Measurements from ENCODE around the gene ATP10B.

The ATP10B gene

GRCh38 chr5:160851451-160851850 lies 560 bp downstream of the ATP10B start:
- H3K79me1 ChIP-seq (replicated peaks; ENCODE audit: low read length, poor library complexity, severe bottlenecking): no peaks in the 10 kb centered on the region

GRCh38 chr5:160850421-160850820 lies 1.6 kb downstream of the ATP10B start:
- no peaks in the 10 kb centered on the region for H3K36me3 ChIP-seq (ENCODE audit: control insufficient read depth in 1 of 2, insufficient read depth in 2 of 2, low read depth in 1 of 2, low read length in 2 of 2)
- no peak overlapping the region for H2BK120ac ChIP-seq (ENCODE audit: low read depth, low read length)
- H4K91ac ChIP-seq (ENCODE audit: low read length): no peak overlapping the region
- H3K9me3 ChIP-seq (ENCODE audit: control insufficient read depth, low read length): no peaks in the 10 kb centered on the region
- H3K9ac ChIP-seq (ENCODE audit: low read length): no peak overlapping the region
- no peaks in the 10 kb centered on the region for H3K79me1 ChIP-seq (replicated peaks; ENCODE audit: low read length, poor library complexity, severe bottlenecking)
- WGBS: 50% methylated on average over 1 of the region's 3 CpGs
- no peaks in the 10 kb centered on the region for H3K4me1 ChIP-seq (ENCODE audit: control insufficient read depth, insufficient read depth, low read depth, low read length)
- H2BK15ac ChIP-seq (ENCODE audit: low read depth, poor library complexity, severe bottlenecking): no peak overlapping the region
- no peak overlapping the region for H3K14ac ChIP-seq (ENCODE audit: low read length in 2 of 2)
- DNase-seq: no peak
- no peak overlapping the region for H2AK5ac ChIP-seq (ENCODE audit: low read length, severe bottlenecking)
- H3K4ac ChIP-seq (ENCODE audit: low read depth in 1 of 2, low read length in 2 of 2): no peak overlapping the region
- no peak overlapping the region for H2AFZ ChIP-seq (ENCODE audit: low read depth, low read length)
- no peak overlapping the region for H3K18ac ChIP-seq (ENCODE audit: low read depth in 1 of 2, low read length in 2 of 2)
- no peak overlapping the region for H3K4me2 ChIP-seq (ENCODE audit: low read length, poor library complexity, severe bottlenecking)
- H2BK5ac ChIP-seq (ENCODE audit: low read depth, low read length, poor library complexity, severe bottlenecking): no peak overlapping the region
- no peak overlapping the region for H3K27ac ChIP-seq (ENCODE audit: low read length, poor library complexity, severe bottlenecking)
- no peak overlapping the region for H2BK12ac ChIP-seq (ENCODE audit: low read length in 2 of 2)
- no peak overlapping the region for H3K4me3 ChIP-seq (ENCODE audit: insufficient read depth in 1 of 2, low read depth in 1 of 2, low read length in 2 of 2)
- H4K8ac ChIP-seq (ENCODE audit: low read length): no peak overlapping the region
- H3K27me3 ChIP-seq (ENCODE audit: control insufficient read depth in 1 of 2, insufficient read depth in 1 of 2, low read length in 2 of 2): no peaks in the 10 kb centered on the region
- H3K23ac ChIP-seq (ENCODE audit: low read length in 2 of 2): no peak overlapping the region

More at GRCh38 chr5:160851451-160851850, 560 bp downstream of the ATP10B start:
- H3K4me1 ChIP-seq (ENCODE audit: control insufficient read depth, insufficient read depth, low read depth, low read length): no peaks in the 10 kb centered on the region
- no peak overlapping the region for H4K91ac ChIP-seq (ENCODE audit: low read length)
- H3K4me2 ChIP-seq (ENCODE audit: low read length, poor library complexity, severe bottlenecking): no peak overlapping the region
- no peak overlapping the region for H2AK5ac ChIP-seq (ENCODE audit: low read length, severe bottlenecking)
- 64% methylated on average over 2 of the region's 2 CpGs for WGBS
- no peak overlapping the region for H2BK120ac ChIP-seq (ENCODE audit: low read depth, low read length)
- no peak overlapping the region for H2BK15ac ChIP-seq (ENCODE audit: low read depth, poor library complexity, severe bottlenecking)
- no peaks in the 10 kb centered on the region for H3K9me3 ChIP-seq (ENCODE audit: control insufficient read depth, low read length)
- no peak overlapping the region for H3K14ac ChIP-seq (ENCODE audit: low read length in 2 of 2)
- H2BK5ac ChIP-seq (ENCODE audit: low read depth, low read length, poor library complexity, severe bottlenecking): no peak overlapping the region
- H3K4ac ChIP-seq (ENCODE audit: low read depth in 1 of 2, low read length in 2 of 2): no peak overlapping the region
- no peak overlapping the region for H3K23ac ChIP-seq (ENCODE audit: low read length in 2 of 2)
- no peaks in the 10 kb centered on the region for H3K36me3 ChIP-seq (ENCODE audit: control insufficient read depth in 1 of 2, insufficient read depth in 2 of 2, low read depth in 1 of 2, low read length in 2 of 2)
- no peak overlapping the region for H3K9ac ChIP-seq (ENCODE audit: low read length)
- H3K18ac ChIP-seq (ENCODE audit: low read depth in 1 of 2, low read length in 2 of 2): no peak overlapping the region
- no peak overlapping the region for H3K4me3 ChIP-seq (ENCODE audit: insufficient read depth in 1 of 2, low read depth in 1 of 2, low read length in 2 of 2)
- no peak for DNase-seq
- no peak overlapping the region for H2AFZ ChIP-seq (ENCODE audit: low read depth, low read length)
- no peak overlapping the region for H4K8ac ChIP-seq (ENCODE audit: low read length)
- H3K27me3 ChIP-seq (ENCODE audit: control insufficient read depth in 1 of 2, insufficient read depth in 1 of 2, low read length in 2 of 2): no peaks in the 10 kb centered on the region
- no peak overlapping the region for H2BK12ac ChIP-seq (ENCODE audit: low read length in 2 of 2)
- H3K27ac ChIP-seq (ENCODE audit: low read length, poor library complexity, severe bottlenecking): no peak overlapping the region

GRCh38 chr5:160847526-160848085 lies 4.4 kb downstream of the ATP10B start:
- Histone ChIP-seq H3K27ac (ENCODE audit: low read length, poor library complexity, severe bottlenecking) (no peak overlapping the region), H2AK5ac (ENCODE audit: low read length, severe bottlenecking) (no peak overlapping the region), H2BK5ac (ENCODE audit: low read depth, low read length, poor library complexity, severe bottlenecking) (no peak overlapping the region), H3K36me3 (ENCODE audit: control insufficient read depth in 1 of 2, insufficient read depth in 2 of 2, low read depth in 1 of 2, low read length in 2 of 2) (no peaks in the 10 kb centered on the region), H3K4me3 (ENCODE audit: insufficient read depth in 1 of 2, low read depth in 1 of 2, low read length in 2 of 2) (no peak overlapping the region), H4K91ac (ENCODE audit: low read length) (no peak overlapping the region), H3K9ac (ENCODE audit: low read length) (no peak overlapping the region), H3K4me2 (ENCODE audit: low read length, poor library complexity, severe bottlenecking) (no peak overlapping the region), H3K18ac (ENCODE audit: low read depth in 1 of 2, low read length in 2 of 2) (no peak overlapping the region), H4K8ac (ENCODE audit: low read length) (no peak overlapping the region), H3K79me1 (replicated peaks; ENCODE audit: low read length, poor library complexity, severe bottlenecking) (no peaks in the 10 kb centered on the region), H2BK120ac (ENCODE audit: low read depth, low read length) (no peak overlapping the region), H3K4ac (ENCODE audit: low read depth in 1 of 2, low read length in 2 of 2) (no peak overlapping the region), H3K23ac (ENCODE audit: low read length in 2 of 2) (no peak overlapping the region), H3K9me3 (ENCODE audit: control insufficient read depth, low read length) (no peaks in the 10 kb centered on the region), H2BK15ac (ENCODE audit: low read depth, poor library complexity, severe bottlenecking) (no peak overlapping the region), H2BK12ac (ENCODE audit: low read length in 2 of 2) (no peak overlapping the region), H2AFZ (ENCODE audit: low read depth, low read length) (no peak overlapping the region), H3K27me3 (ENCODE audit: control insufficient read depth in 1 of 2, insufficient read depth in 1 of 2, low read length in 2 of 2) (no peaks in the 10 kb centered on the region), H3K14ac (ENCODE audit: low read length in 2 of 2) (no peak overlapping the region), H3K4me1 (ENCODE audit: control insufficient read depth, insufficient read depth, low read depth, low read length) (no peaks in the 10 kb centered on the region)
- no peak for DNase-seq
- 47% methylated on average over 3 of the region's 5 CpGs for WGBS

GRCh38 chr5:160846642-160847041 lies 5.4 kb downstream of the ATP10B start:
- no peaks in the 10 kb centered on the region for H3K9me3 ChIP-seq (ENCODE audit: control insufficient read depth, low read length)
- no peak overlapping the region for H3K4ac ChIP-seq (ENCODE audit: low read depth in 1 of 2, low read length in 2 of 2)

More at GRCh38 chr5:160846642-160847041, 5.4 kb downstream of the ATP10B start:
- WGBS: 100% methylated on average over 1 of the region's 3 CpGs
- Histone ChIP-seq H3K9ac (ENCODE audit: low read length) (no peak overlapping the region), H2AFZ (ENCODE audit: low read depth, low read length) (no peak overlapping the region), H3K27me3 (ENCODE audit: control insufficient read depth in 1 of 2, insufficient read depth in 1 of 2, low read length in 2 of 2) (no peaks in the 10 kb centered on the region), H3K27ac (ENCODE audit: low read length, poor library complexity, severe bottlenecking) (no peak overlapping the region), H2AK5ac (ENCODE audit: low read length, severe bottlenecking) (no peak overlapping the region), H3K18ac (ENCODE audit: low read depth in 1 of 2, low read length in 2 of 2) (no peak overlapping the region), H2BK15ac (ENCODE audit: low read depth, poor library complexity, severe bottlenecking) (no peak overlapping the region), H4K91ac (ENCODE audit: low read length) (no peak overlapping the region), H3K4me1 (ENCODE audit: control insufficient read depth, insufficient read depth, low read depth, low read length) (no peaks in the 10 kb centered on the region), H3K14ac (ENCODE audit: low read length in 2 of 2) (no peak overlapping the region), H2BK12ac (ENCODE audit: low read length in 2 of 2) (no peak overlapping the region), H2BK5ac (ENCODE audit: low read depth, low read length, poor library complexity, severe bottlenecking) (no peak overlapping the region), H3K4me3 (ENCODE audit: insufficient read depth in 1 of 2, low read depth in 1 of 2, low read length in 2 of 2) (no peak overlapping the region), H4K8ac (ENCODE audit: low read length) (no peak overlapping the region), H3K79me1 (replicated peaks; ENCODE audit: low read length, poor library complexity, severe bottlenecking) (no peaks in the 10 kb centered on the region), H3K4me2 (ENCODE audit: low read length, poor library complexity, severe bottlenecking) (no peak overlapping the region), H3K36me3 (ENCODE audit: control insufficient read depth in 1 of 2, insufficient read depth in 2 of 2, low read depth in 1 of 2, low read length in 2 of 2) (no peaks in the 10 kb centered on the region), H3K23ac (ENCODE audit: low read length in 2 of 2) (no peak overlapping the region), H2BK120ac (ENCODE audit: low read depth, low read length) (no peak overlapping the region)
- no peak for DNase-seq

All from mesenchymal stem cell (in vitro differentiated cells and primary cell).